GM06990 (cell line): Measurements from ENCODE around the gene NFATC3.

ENCODE experiments used
- DNase-seq: peaks from one replicate; pipeline ENCODE4 v3.0.0-alpha.2; 2011; ENCODE audit not compliant: insufficient read length; ENCODE audit errors: extremely low read depth
- H3K27me3 ChIP-seq: replicated peaks from 2 replicates; pipeline ENCODE4 v1.6.0; 2011; ENCODE audit warnings: low read length; ENCODE audit not compliant: control insufficient read depth, insufficient read depth
- H3K36me3 ChIP-seq: 2 replicates; pipeline ENCODE4 v1.5.1; 2011; ENCODE audit warnings: low read length; ENCODE audit not compliant: control insufficient read depth, insufficient read depth
- H3K4me3 ChIP-seq: replicated peaks from 2 replicates; pipeline ENCODE4 v1.5.1; 2011; ENCODE audit warnings: low read depth, mild to moderate bottlenecking, control low read depth, low read length
- CTCF ChIP-seq: IDR thresholded peaks from 2 replicates; pipeline ENCODE4 v1.5.1; 2011; ENCODE audit warnings: low read length, control low read depth, mild to moderate bottlenecking, inconsistent platforms; ENCODE audit not compliant: insufficient read depth, poor library complexity, severe bottlenecking

The NFATC3 gene

GRCh38 chr16:68272507-68273209, 187.5 kb downstream of the NFATC3 start:
- no peak for TF ChIP-seq CTCF
- Histone ChIP-seq H3K4me3 (no peak overlapping the region), H3K36me3 (peaks cover 11% of the 10 kb centered on the region), H3K27me3 (no peaks in the 10 kb centered on the region)
- no peak for DNase-seq

GRCh38 chr16:68273459-68273858, 188.3 kb downstream of the NFATC3 start:
- peaks cover 11% of the 10 kb centered on the region for H3K36me3 ChIP-seq
- no peak overlapping the region for H3K4me3 ChIP-seq
- DNase-seq: no peak
- no peak for TF ChIP-seq CTCF
- no peaks in the 10 kb centered on the region for H3K27me3 ChIP-seq

- no peak for TF ChIP-seq CTCF
- H3K27me3 ChIP-seq: no peaks in the 10 kb centered on the region
- H3K36me3 ChIP-seq: peaks cover 11% of the 10 kb centered on the region
- H3K4me3 ChIP-seq: no peak overlapping the region
- DNase-seq: no peak
These were observed 188.7 kb downstream of the NFATC3 start for GRCh38 chr16:68273896-68274295.

- Histone ChIP-seq H3K4me3 (no peak overlapping the region), H3K27me3 (no peaks in the 10 kb centered on the region), H3K36me3 (peaks cover 11% of the 10 kb centered on the region)
- no peak for DNase-seq
- TF ChIP-seq CTCF: no peak
These were observed 189.3 kb downstream of the NFATC3 start for GRCh38 chr16:68274441-68274840.

- peak; percentile 55 for DNase-seq
- H3K4me3 ChIP-seq: peak overlapping the region; percentile 12; the same call in 1 of the 2 replicates
- TF ChIP-seq CTCF: no peak
- H3K27me3 ChIP-seq: no peaks in the 10 kb centered on the region
- peaks cover 11% of the 10 kb centered on the region for H3K36me3 ChIP-seq
These were observed 190.5 kb downstream of the NFATC3 start for GRCh38 chr16:68275611-68276191.
